GM21528 (cell line): ENCODE data around the gene DCAF15.
"Not testable (repeated sequence)": the region's sequence is repeated elsewhere in the genome, so short reads cannot be mapped to it uniquely, and the experiment has no call there.

Experiments used
- ATAC-seq: cut with Tn5 transposase; IDR thresholded peaks from one replicate; pipeline ENCODE4 v1.9.1; 2021; ENCODE audit warnings: mild to moderate bottlenecking, moderate library complexity; ENCODE audit not compliant: unreplicated experiment, low FRiP score

DCAF15 gene

GRCh38 chr19:13959141-13959961 lies 7.0 kb downstream of the DCAF15 start:
- no peak for ATAC-seq

GRCh38 chr19:13959962-13960862 lies 7.9 kb downstream of the DCAF15 start:
- no peak for ATAC-seq

- no peak for ATAC-seq
Observed at GRCh38 chr19:13960863-13961784, 8.8 kb downstream of the DCAF15 start.

DNA sequence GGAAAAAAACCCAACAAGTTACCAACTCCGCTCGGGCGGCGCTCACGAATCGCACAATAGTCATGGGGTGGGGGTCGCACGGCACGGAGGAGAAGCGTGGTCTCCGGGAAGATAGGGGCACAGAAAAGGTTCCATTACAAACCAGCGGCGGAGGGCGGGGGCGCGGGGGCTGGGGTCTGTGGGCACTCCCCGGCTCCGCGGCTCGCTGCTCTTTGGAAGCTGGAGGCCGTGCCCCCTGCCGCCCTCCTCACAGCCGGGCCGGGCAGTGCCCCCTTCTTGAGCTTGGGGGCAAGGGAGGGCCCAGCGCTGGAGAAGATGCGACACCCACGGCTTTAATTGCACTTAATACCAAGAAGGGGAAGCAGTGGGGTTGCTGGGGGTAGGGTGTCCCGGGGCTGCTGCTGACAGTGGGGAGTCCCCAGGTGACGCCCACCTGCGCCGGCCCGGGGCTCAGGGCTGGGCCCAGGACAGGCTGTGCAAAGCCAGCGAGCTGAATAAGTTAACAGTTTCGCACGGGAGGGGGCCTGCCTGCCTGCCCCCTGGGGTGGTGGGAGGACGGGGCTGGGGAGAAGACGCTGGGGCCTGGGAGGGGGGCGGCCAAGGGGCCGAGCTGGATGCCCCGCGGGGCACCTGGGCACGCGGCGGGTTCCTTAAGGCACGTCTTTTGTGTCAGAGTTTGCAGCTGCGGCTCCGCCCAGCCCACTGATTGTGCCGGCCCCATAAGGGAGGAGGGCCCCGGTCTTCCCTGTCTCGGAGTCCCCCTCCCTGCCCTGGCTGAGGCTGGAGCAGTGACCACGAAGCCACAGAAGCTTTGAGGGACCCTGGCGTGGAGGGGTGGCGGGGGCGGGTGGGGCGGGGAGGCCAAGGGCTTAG lies 9.8 kb downstream of the DCAF15 start:
- ATAC-seq = no peak

GRCh38 chr19:13962699-13963602 lies 10.6 kb downstream of the DCAF15 start:
- no peak for ATAC-seq

GRCh38 chr19:13963603-13964105 lies 11.3 kb downstream of the DCAF15 start:
- ATAC-seq = no peak

- ATAC-seq = no peak
Observed at GRCh38 chr19:13964776-13965175, 12.5 kb downstream of the DCAF15 start.

DNA sequence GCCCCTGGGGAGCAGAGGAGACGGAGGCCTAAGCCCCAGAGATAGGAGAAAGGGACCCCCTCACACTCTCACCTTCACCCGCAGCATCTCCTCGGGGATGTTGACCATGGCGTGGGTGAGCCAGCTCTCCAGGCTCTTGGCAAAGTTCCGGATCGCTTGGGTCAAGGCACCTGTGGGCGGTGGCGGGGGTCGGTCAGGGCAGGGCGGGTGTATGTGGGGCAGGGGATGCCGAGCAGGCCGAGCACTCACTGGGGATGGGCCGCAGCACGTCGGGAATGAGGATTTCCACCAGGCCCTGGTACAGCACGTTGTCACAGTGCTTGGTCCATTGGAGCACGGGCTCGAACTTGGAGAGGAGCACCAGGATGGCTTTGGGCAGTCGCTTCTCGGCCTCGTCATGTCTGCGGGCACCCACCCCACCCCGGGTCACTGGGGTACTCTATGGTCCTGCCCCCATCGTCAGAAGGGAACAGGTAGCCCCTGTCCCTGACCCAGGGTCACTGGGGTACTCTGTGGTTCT lies 13.1 kb downstream of the DCAF15 start:
- ATAC-seq = no peak

GRCh38 chr19:13965926-13966683 lies 13.8 kb downstream of the DCAF15 start:
- no peak for ATAC-seq

DNA sequence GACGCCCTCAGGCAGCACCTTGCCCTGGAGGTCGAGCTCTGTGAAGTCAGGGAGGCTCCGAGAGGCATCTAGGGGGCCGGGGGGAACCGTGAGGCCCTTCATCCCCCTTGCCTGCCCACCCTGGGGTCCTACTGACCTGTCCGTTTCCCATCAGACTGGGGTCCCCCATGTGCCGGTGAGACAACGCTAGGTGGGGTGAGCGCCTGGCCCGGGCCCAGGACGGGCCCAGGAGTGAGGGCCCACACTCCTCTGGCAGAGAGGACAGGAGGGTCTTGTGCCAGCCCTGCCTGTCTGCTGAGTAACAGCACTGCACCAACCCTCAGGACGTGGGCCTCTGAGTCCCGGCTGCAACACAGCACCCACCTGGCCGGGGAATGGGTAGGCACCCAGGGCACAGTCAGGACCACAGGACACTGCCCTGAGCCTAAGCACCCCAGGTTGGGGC lies 14.4 kb downstream of the DCAF15 start:
- ATAC-seq = no peak

GRCh38 chr19:13967206-13967605 lies 14.9 kb downstream of the DCAF15 start:
- not testable (repeated sequence) for ATAC-seq

- ATAC-seq = no peak
Observed at GRCh38 chr19:13968383-13968935, 16.1 kb downstream of the DCAF15 start.

- no peak for ATAC-seq
Observed at GRCh38 chr19:13968999-13969398, 16.7 kb downstream of the DCAF15 start.

DNA sequence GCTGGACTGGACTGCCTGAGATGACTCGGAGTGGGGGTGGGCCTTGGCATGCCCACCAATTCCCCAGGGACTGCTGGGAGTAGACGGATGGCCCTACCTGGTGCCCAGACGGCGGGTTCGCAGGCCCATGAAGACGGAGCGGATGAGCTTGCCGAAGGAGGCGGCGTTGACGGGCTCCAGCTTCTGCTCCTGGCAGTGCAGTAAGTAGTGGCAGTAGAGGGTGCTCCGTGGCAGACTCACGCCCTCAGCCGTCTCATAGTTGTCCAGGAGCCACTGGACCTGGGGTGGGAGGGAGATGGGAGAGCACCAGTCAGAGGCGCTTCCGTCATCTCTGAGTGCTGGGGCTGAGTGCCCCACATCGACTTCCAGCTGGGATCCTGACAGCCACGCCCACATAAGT lies 17.6 kb downstream of the DCAF15 start:
- no peak for ATAC-seq

DNA sequence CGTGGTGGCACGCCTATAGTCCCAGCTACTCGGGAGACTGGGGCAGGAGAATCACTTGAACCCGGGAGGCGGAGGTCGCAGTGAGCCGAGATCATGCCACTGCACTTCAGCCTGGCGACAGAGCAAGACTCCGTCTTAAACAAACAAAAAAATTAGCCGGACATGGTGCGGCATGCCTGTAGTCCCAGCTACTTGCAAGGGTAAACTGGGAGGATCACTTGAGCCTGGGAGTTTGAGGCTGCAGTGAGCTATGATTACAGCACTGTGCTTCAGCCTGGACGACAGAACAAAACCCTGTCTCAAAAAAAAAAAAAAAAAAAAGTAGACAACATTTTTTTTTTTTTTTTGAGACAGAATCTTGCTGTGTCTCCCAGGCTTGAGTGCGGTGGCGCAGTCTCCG lies 19.6 kb downstream of the DCAF15 start:
- not testable (repeated sequence) for ATAC-seq

DNA sequence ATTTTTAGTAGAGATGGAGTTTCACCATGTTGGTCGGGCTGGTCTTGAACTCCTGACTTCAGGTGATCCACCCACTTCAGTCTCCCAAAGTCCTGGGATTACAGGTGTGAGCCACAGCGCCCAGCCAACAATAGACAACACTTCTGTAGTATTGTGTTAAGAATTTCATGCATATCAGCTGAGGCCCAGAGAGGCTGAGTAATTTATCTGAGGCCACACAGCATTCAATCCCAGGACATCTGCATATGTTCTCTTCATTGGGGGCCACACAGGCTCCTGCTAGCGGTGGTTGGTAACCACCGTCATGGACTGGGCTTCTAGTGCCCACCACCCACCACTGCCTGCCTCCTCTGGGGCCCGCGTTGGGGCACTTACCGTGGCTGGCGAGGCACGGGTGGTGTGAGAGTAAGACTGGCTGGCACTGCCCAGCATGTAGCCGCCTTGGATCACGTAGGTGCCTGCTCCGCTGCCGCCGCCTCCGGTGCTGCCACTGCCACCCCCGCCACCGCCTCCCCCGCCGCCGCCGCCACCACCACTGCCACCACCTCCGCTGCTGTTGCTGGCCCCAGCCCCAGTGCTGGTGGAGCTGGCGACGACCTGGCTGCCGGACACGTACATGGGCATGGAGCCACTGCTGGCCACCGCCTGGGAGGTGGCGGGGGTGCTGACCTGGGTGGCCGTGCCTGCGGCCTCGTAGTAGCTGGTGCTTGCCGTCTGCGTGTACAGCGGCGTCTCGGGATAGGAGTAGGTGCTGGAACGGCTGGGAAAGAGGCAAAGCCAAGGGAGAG lies 20.3 kb downstream of the DCAF15 start:
- ATAC-seq = no peak
